Endothelial cell of umbilical vein (primary cell): ENCODE data around the gene AQP2. TPM values are rescaled to one million over a fixed set of nuclear protein-coding genes. Genes with fewer than 3 reads are reported as not detected.

Source experiments
- BruUV-seq: library from RNA; stranded (reverse); fragments of 400-500 nt; replicated peaks from 2 replicates; lab custom pipeline; 2021; lab: Mats Ljungman, UMichigan
- CTCF ChIA-PET: fragments of 300-600, 350-600 bp; sonication (Branson Sonifier 250); formaldehyde crosslinking; loops from one replicate; lab custom pipeline; 2021; ENCODE audit warnings: antibody characterized with exemption, inconsistent platforms; lab: Charles Lee
- POLR2A ChIA-PET: fragments of 300-600, 350-600 bp; sonication (Branson Sonifier 250); formaldehyde crosslinking; loops from one replicate; lab custom pipeline; 2021; ENCODE audit warnings: antibody characterized with exemption, inconsistent platforms; lab: Charles Lee
- DNase-seq: peaks from one replicate; pipeline ENCODE4 v3.0.0-alpha.2; 2011; ENCODE audit warnings: low read depth, low spot score
- FAIRE-seq: peaks from 2 replicates; lab custom pipeline; 2011; peaks lifted over from hg19 to GRCh38; lab: Jason Lieb, UNC
- H2AFZ ChIP-seq: 2 replicates; pipeline ENCODE4 v1.6.0; 2012; ENCODE audit warnings: low read depth, low read length, control low read depth, inconsistent platforms
- H3K27ac ChIP-seq: 2 replicates; pipeline ENCODE4 v1.5.1; 2011; ENCODE audit warnings: low read depth, mild to moderate bottlenecking, control low read depth, low read length, moderate library complexity; ENCODE audit not compliant: insufficient read depth
- H3K27me3 ChIP-seq, 2 experiments: 2 replicates each; pipeline versions ENCODE4 v1.6.0 to v1.6.1; 2011; ENCODE audit warnings: low read length in 2 of 2, mixed read lengths in 1 of 2; ENCODE audit not compliant: control insufficient read depth in 2 of 2, insufficient read depth in 2 of 2
- H3K36me3 ChIP-seq, 2 experiments: 2 replicates in 1 of 2; 3 replicates in 1 of 2; pipeline ENCODE4 v1.5.1; 2011; ENCODE audit warnings: low read length in 2 of 2, mild to moderate bottlenecking in 1 of 2, moderate library complexity in 1 of 2; ENCODE audit not compliant: control insufficient read depth in 2 of 2, insufficient read depth in 2 of 2; ENCODE audit errors: extremely low read depth in 1 of 2
- H3K4me1 ChIP-seq: 3 replicates; pipeline ENCODE4 v1.5.1; 2011; ENCODE audit warnings: mild to moderate bottlenecking, low read length; ENCODE audit not compliant: control insufficient read depth, insufficient read depth; ENCODE audit errors: extremely low read depth
- H3K4me2 ChIP-seq: 2 replicates; pipeline ENCODE4 v1.6.1; 2011; ENCODE audit warnings: low read length, control low read depth, mixed read lengths; ENCODE audit not compliant: insufficient read depth
- H3K4me3 ChIP-seq, 3 experiments: fragments of 200-600 bp in 1 of 3; sonication (generic), shearing (Covaris generic) in 1 of 3; replicated peaks in 1 of 3; 2 replicates each; pipeline ENCODE4 v1.5.1; 2011 to 2016; ENCODE audit warnings: control low read depth in 3 of 3, low read length in 3 of 3, mild to moderate bottlenecking in 2 of 3, inconsistent platforms in 1 of 3, low read depth in 1 of 3, moderate library complexity in 1 of 3; ENCODE audit not compliant: insufficient read depth in 1 of 3
- H3K79me2 ChIP-seq: 2 replicates; pipeline ENCODE4 v1.6.0; 2012; ENCODE audit warnings: low read length, inconsistent platforms; ENCODE audit not compliant: control insufficient read depth, insufficient read depth
- H3K9ac ChIP-seq: replicated peaks from 2 replicates; pipeline ENCODE3; 2011; ENCODE audit warnings: low read length, control low read depth; ENCODE audit not compliant: insufficient read depth; ENCODE audit errors: extremely low read depth
- H3K9me1 ChIP-seq: replicated peaks from 3 replicates; pipeline ENCODE4 v1.6.0; 2011; ENCODE audit warnings: mild to moderate bottlenecking, low read length; ENCODE audit not compliant: control insufficient read depth, insufficient read depth; ENCODE audit errors: extremely low read depth
- H3K9me3 ChIP-seq: replicated peaks from 2 replicates; pipeline ENCODE4 v1.5.1; 2012; ENCODE audit warnings: low read length, inconsistent platforms; ENCODE audit not compliant: control insufficient read depth, insufficient read depth
- H4K20me1 ChIP-seq: replicated peaks from 2 replicates; pipeline ENCODE3; 2011; ENCODE audit warnings: mild to moderate bottlenecking, low read length; ENCODE audit not compliant: control insufficient read depth, insufficient read depth; ENCODE audit errors: extremely low read depth
- EZH2 ChIP-seq: IDR thresholded peaks from 2 replicates; pipeline ENCODE4 v1.6.1; 2012; ENCODE audit warnings: borderline replicate concordance, low read depth, mild to moderate bottlenecking, moderate library complexity, low read length, inconsistent platforms; ENCODE audit not compliant: severe bottlenecking
- FOS ChIP-seq: IDR thresholded peaks from 2 replicates; pipeline ENCODE4 v1.6.1; 2011; ENCODE audit warnings: mild to moderate bottlenecking, low read length, moderate library complexity, borderline replicate concordance; ENCODE audit not compliant: insufficient read depth
- GATA2 ChIP-seq: IDR thresholded peaks from 2 replicates; pipeline ENCODE4 v1.7.0; 2011; ENCODE audit warnings: low read depth, mild to moderate bottlenecking, moderate library complexity, mixed read lengths, low read length; ENCODE audit not compliant: insufficient read length, insufficient read depth
- JUN ChIP-seq: IDR thresholded peaks from 2 replicates; pipeline ENCODE4 v1.6.1; 2011; ENCODE audit warnings: borderline replicate concordance, low read depth; ENCODE audit not compliant: insufficient read length, insufficient read depth
- MYC ChIP-seq: IDR thresholded peaks from one replicate; pipeline ENCODE4 v1.6.1; 2011; ENCODE audit warnings: mild to moderate bottlenecking, low read depth, low read length
- POLR2AphosphoS5 ChIP-seq: IDR thresholded peaks from 2 replicates; pipeline ENCODE4 v1.6.1; 2012; ENCODE audit warnings: low read depth, mild to moderate bottlenecking, control low read depth, low read length, moderate library complexity; ENCODE audit not compliant: insufficient read depth
- dilution Hi-C: fragments of 300-500 bp; cut with MboI; formaldehyde crosslinking; loops from one replicate; pipeline ENCODE4 v1.15.0; 2019; ENCODE audit warnings: low sequenced_read_pairs; ENCODE audit not compliant: extremely low pct_ligation_motif_present
- intact Hi-C: fragments of 100-400 bp; cut with micrococcal nuclease; formaldehyde crosslinking; loops from one replicate; pipeline ENCODE4 v1.10.0; 2022
- polyA plus RNA-seq, 4 experiments: library from polyadenylated mRNA; depleted of rRNA in 3 of 4; stranded (reverse) in 3 of 4; unstranded in 1 of 4; fragments of >200 nt; gene quantifications; 2 replicates each; pipeline versions ENCODE4 v1.2.1 to v1.2.3, GENCODE V29; 2011 to 2012; ENCODE audit warnings: missing spikeins in 1 of 4
- total RNA-seq: library from RNA; stranded (reverse); gene quantifications from 2 replicates; pipeline ENCODE4 v1.2.3, GENCODE V29; 2021
- TF ChIP-seq, protein P1 (sequence below): IDR thresholded peaks from 2 replicates; pipeline ENCODE4 v1.6.1; 2011; ENCODE audit not compliant: insufficient read depth, insufficient read length

Gene AQP2
- total and polyA plus RNA-seq, 2 donors (not counting 3 experiments of a cell fraction or from before 2014, with no cell fraction given), result not detected

DNA sequence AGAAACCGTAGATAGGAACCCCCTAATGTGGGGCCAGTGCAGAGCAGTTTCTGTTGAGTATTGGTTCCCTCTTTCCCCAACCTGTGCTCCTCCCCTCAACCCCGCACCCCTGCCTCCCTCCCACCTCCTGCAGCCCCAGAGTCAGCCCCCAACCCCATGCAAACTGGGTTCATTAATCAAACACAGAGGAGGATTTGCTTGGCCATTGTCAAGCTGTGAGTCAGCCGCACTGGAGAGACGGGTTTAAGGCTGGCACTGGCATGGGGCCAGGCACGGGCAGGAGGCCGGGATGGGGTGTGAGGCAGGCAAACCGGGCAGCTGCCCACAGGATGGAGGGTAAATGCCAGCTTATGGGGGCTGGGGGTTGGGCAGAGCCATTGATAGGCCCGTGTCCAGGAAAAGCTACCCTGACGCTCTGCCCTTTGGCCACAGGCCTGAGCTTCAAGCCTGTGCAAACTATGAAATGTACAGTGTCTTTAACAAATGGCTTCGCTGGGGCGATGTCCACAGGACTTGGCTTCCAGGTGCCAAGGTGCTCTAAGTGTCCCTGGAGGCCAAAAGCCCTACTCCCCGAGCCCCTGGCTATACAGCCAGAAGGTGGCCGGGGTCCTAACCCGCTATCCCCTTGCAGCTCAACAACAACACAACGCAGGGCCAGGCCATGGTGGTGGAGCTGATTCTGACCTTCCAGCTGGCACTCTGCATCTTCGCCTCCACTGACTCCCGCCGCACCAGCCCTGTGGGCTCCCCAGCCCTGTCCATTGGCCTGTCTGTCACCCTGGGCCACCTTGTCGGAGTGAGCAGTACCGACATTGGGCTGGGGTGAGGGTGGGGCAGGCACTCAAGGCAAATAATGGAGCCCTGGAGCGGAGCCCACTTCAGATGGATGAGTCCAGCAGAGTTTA is 12.6 kb downstream of the AQP2 start:
- BruUV-seq, result no TSS peak
- Histone ChIP-seq H4K20me1 (no peaks in the 10 kb centered on the region), H3K9me3 (no peaks in the 10 kb centered on the region), H3K4me2 (no peak overlapping the region), H3K27ac (no peak overlapping the region), H3K4me1 (peaks cover 34% of the 10 kb centered on the region), H3K79me2 (no peaks in the 10 kb centered on the region), H3K27me3 (peaks cover 2 to 4% of the 10 kb centered on the region in 2 experiments), H2AFZ (no peak overlapping the region), H3K9ac (no peak overlapping the region), H3K36me3 (no peaks in the 10 kb centered on the region), H3K9me1 (no peaks in the 10 kb centered on the region), H3K4me3 (no peak overlapping the region)
- dilution Hi-C loops, result loop anchor here (25.0 kb wide), 1 partner anchor 99 kb away; the partner anchor contains the start of gene ASIC1
- TF ChIP-seq, protein P1, sequence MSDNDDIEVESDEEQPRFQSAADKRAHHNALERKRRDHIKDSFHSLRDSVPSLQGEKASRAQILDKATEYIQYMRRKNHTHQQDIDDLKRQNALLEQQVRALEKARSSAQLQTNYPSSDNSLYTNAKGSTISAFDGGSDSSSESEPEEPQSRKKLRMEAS, result no peak
- peak; percentile 42 for TF ChIP-seq FOS
- DNase-seq (peak; percentile 57), FAIRE-seq (peak; percentile 47)
- ChIA-PET POLR2A (interaction anchor here (0.6 to 1.2 kb wide), 3 partner anchors 122 to 249 kb away, joined by 3 read pairs; partner anchors contain the start of gene SMARCD1), CTCF (interaction anchor here (1.0 to 11.4 kb wide), 9 partner anchors 9 to 103 kb away, joined by 3 to 317 read pairs (median 8); no protein-coding TSS in a partner anchor)
- intact Hi-C loops, result no loop called here

- Histone ChIP-seq H3K4me1 (peaks cover 29% of the 10 kb centered on the region), H3K4me3 (no peak overlapping the region), H2AFZ (no peak overlapping the region), H3K79me2 (no peaks in the 10 kb centered on the region), H3K4me2 (no peak overlapping the region), H3K36me3 (no peaks in the 10 kb centered on the region), H4K20me1 (no peaks in the 10 kb centered on the region), H3K9me1 (no peaks in the 10 kb centered on the region), H3K9ac (no peak overlapping the region), H3K27ac (no peak overlapping the region), H3K27me3 (peaks cover 7 to 10% of the 10 kb centered on the region in 2 experiments), H3K9me3 (no peaks in the 10 kb centered on the region)
- no peak for TF ChIP-seq POLR2AphosphoS5
- TF ChIP-seq JUN, result no peak
- TF ChIP-seq FOS, result no peak
- TF ChIP-seq MYC, result no peak
- no peak for TF ChIP-seq GATA2
- no peak for TF ChIP-seq EZH2
- intact Hi-C loops (no loop called here), dilution Hi-C loops (loop anchor here (25.0 kb wide), 1 partner anchor 98 kb away; the partner anchor contains the start of gene ASIC1)
- no peak for FAIRE-seq
- DNase-seq, result no peak
- POLR2A ChIA-PET, result no interaction called here
- no TSS peak for BruUV-seq
- CTCF ChIA-PET, result interaction anchor here (1.0 to 11.4 kb wide), 8 partner anchors 10 to 102 kb away, joined by 3 to 317 read pairs (median 119); partner anchors contain the start of gene ASIC1
These were observed 13.7 kb downstream of the AQP2 start for GRCh38 chr12:49963976-49964815.
